BE2C (cell line): Measurements from ENCODE around the gene MFN2.
"Not testable (repeated sequence)": the region's sequence is repeated elsewhere in the genome, so short reads cannot be mapped to it uniquely, and the experiment has no call there.

ENCODE experiments used
- DNase-seq: peaks from one replicate; pipeline ENCODE4 v3.0.0-alpha.2; 2020
- H3K27me3 ChIP-seq: fragments of 250-450 bp; sonication (Bioruptor Pico); 2 replicates; pipeline ENCODE4 v1.5.1; 2020; ENCODE audit warnings: mild to moderate bottlenecking
- H3K36me3 ChIP-seq: fragments of 250-450 bp; sonication (Bioruptor Pico); 2 replicates; pipeline ENCODE4 v1.5.1; 2020; ENCODE audit warnings: mild to moderate bottlenecking
- H3K4me1 ChIP-seq: fragments of 250-450 bp; sonication (Bioruptor Pico); 2 replicates; pipeline ENCODE4 v1.5.1; 2020
- H3K4me3 ChIP-seq: 2 replicates; pipeline ENCODE4 v1.5.1; 2011; ENCODE audit warnings: low read depth, low read length
- H3K9me3 ChIP-seq: fragments of 250-450 bp; sonication (Bioruptor Pico); 2 replicates; pipeline ENCODE4 v1.5.1; 2020
- CTCF ChIP-seq: IDR thresholded peaks from 2 replicates; pipeline ENCODE4 v1.5.1; 2012; ENCODE audit warnings: mild to moderate bottlenecking, low read depth, low read length

The MFN2 gene

DNA sequence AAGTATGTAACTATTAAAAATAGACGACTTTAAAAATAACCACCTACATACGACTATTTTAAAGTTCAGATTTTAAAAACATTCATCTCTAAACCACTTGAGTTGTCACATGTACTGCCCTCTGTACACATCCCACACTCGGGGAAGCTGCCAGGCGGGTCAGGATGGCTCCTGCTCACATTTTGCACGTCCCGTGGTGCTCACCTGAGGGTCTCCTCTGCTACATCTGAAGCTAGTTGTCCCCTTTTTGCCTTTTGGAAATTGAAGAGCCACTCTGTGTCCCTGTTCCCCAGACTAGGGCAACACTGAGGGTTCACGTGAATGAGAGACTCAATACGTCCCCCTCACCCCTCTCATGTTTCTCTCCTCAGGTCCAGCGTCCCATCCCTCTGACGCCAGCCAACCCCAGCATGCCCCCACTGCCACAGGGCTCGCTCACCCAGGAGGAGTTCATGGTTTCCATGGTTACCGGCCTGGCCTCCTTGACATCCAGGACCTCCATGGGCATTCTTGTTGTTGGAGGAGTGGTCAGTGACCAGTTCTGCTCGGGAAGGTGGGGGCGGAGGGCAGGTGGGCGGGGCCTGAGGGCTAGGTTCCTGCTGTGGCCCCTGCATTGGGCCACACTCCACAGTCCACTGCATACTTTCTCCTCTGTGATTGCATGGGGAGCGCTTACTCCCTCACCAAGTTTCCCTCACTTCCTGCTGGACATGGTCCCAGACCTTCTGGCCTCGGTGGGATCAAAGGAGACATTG lies 26.1 kb downstream of the MFN2 start:
- peaks cover 46% of the 10 kb centered on the region for H3K36me3 ChIP-seq
- H3K9me3 ChIP-seq, result no peaks in the 10 kb centered on the region
- DNase-seq, result no peak
- no peak for TF ChIP-seq CTCF
- H3K4me1 ChIP-seq, result no peaks in the 10 kb centered on the region
- H3K27me3 ChIP-seq, result no peaks in the 10 kb centered on the region
- H3K4me3 ChIP-seq, result no peak overlapping the region

DNA sequence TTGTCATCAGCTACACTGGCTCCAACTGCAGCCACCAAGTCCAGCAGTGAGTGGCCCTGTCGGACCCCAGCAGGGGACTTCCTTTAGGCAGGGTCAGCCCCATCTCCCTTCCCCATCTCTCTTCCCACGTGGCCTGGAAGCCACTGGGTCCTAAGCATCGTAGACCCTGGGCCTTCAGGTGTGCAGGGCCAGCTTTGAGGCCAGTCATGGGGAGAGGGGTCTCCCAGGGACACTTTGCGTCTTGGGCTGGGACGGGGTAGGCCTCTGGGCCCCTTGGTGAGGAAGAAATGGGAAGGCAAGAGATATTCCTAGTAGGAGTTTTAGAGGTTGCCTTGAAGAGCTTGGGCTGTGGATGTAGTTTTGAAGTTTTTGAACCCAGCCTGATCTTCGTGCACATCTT lies 27.0 kb downstream of the MFN2 start:
- Histone ChIP-seq H3K4me3 (no peak overlapping the region), H3K27me3 (no peaks in the 10 kb centered on the region), H3K36me3 (peaks cover 40% of the 10 kb centered on the region), H3K9me3 (no peaks in the 10 kb centered on the region), H3K4me1 (no peaks in the 10 kb centered on the region)
- TF ChIP-seq CTCF, result no peak
- no peak for DNase-seq

DNA sequence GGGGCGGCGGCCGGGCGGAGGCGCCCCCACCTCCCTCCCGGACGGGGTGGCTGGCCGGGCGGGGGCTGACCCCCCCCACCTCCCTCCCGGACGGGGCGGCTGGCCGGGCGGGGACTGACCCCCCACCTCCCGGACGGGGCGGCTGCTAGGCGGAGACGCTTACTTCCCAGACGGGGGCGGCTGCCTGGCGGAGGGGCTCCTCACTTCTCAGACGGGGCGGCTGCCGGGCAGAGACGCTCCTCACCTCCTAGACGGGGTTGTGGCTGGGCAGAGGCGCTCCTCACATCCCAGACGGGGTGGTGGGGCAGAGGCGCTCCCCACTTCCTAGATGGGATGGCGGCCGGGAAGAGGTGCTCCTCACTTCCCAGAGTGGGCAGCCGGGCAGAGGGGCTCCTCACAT lies 28.1 kb downstream of the MFN2 start:
- H3K4me3 ChIP-seq, H3K27me3 ChIP-seq, H3K4me1 ChIP-seq, H3K9me3 ChIP-seq, DNase-seq: not testable (repeated sequence)
- H3K36me3 ChIP-seq, result peaks cover 39% of the 10 kb centered on the region

DNA sequence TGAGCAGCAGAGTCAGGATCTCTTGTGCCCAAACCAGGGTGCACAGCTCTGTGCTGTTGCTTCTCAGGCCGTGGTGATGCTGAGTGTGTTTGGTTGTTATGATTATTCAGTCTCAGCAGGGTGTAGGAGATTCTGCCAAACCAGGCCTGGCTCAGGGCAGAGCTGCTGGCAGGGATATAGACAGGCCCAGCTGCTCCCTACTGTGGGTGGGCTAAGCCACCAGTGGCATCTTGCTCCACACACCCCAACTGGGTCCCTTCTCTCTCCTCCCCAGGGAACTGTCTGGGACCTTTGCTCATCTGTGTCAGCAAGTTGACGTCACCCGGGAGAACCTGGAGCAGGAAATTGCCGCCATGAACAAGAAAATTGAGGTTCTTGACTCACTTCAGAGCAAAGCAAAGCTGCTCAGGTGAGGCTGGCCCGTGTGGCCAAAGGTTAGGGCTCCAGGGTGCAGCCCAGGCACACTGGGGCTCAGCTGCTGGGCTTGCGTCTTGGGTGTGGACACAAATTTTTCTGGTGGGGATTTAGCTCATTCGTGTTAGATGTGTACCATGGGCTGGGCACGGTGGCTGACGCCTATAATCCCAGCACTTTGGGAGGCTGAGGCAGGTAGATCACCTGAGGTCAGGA lies 29.2 kb downstream of the MFN2 start:
- Histone ChIP-seq H3K27me3 (no peaks in the 10 kb centered on the region), H3K36me3 (peaks cover 35% of the 10 kb centered on the region), H3K4me3 (no peak overlapping the region), H3K4me1 (no peaks in the 10 kb centered on the region), H3K9me3 (no peaks in the 10 kb centered on the region)
- TF ChIP-seq CTCF, result no peak
- DNase-seq, result no peak

DNA sequence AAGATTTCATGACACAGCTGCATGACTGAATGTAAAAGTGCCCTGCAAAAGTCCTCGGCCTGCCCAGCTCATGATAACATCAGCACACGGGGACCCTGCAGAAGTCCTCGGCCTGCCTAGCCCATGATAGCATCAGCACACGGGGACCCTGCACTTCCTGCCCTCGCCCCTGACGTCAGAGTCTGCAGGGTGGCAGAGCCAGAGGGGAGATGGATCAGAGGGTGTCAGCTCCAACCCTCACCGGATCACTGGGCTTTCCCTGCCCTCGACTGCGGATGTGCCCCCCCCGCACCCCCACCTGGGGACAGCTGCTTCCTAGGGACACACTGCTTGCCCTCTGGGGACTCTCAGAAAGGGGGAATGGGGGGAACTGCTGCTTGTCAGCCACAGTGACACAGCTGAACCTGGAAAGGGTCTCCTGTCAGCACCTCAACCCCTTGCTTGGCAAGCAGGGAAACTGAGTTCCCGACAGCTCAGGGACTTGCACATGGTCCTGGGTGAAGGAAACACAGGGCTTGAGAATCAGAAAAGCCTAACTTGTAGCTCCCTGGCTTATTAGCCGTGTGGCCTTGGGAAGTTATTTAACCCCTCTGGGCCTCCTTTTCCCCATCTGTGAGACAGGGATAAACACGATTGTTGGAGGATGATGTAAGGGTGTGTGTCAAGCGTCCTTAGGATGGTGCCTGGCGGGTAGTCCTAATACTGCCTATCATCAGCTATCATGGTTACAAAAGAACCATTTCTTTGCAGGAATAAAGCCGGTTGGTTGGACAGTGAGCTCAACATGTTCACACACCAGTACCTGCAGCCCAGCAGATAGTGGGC lies 30.7 kb downstream of the MFN2 start:
- Histone ChIP-seq H3K27me3 (no peaks in the 10 kb centered on the region), H3K9me3 (no peaks in the 10 kb centered on the region), H3K36me3 (peaks cover 20% of the 10 kb centered on the region), H3K4me3 (no peak overlapping the region), H3K4me1 (no peaks in the 10 kb centered on the region)
- DNase-seq, result no peak
- TF ChIP-seq CTCF, result no peak

GRCh38 chr1:12011998-12012397 lies 31.8 kb downstream of the MFN2 start:
- H3K4me3 ChIP-seq, result no peak overlapping the region
- TF ChIP-seq CTCF, result no peak
- no peaks in the 10 kb centered on the region for H3K9me3 ChIP-seq
- H3K4me1 ChIP-seq, result no peaks in the 10 kb centered on the region
- no peaks in the 10 kb centered on the region for H3K27me3 ChIP-seq
- DNase-seq, result no peak
- peaks cover 15% of the 10 kb centered on the region for H3K36me3 ChIP-seq
